GM18511 (cell line): ENCODE results near the gene RPS19.
"Not testable (repeated sequence)": the region's sequence is repeated elsewhere in the genome, so short reads cannot be mapped to it uniquely, and the experiment has no call there.

ENCODE experiments used
- ATAC-seq: cut with Tn5 transposase; IDR thresholded peaks from one replicate; pipeline ENCODE4 v1.9.1; 2021; ENCODE audit warnings: mild to moderate bottlenecking, moderate library complexity; ENCODE audit not compliant: unreplicated experiment

The RPS19 gene

DNA sequence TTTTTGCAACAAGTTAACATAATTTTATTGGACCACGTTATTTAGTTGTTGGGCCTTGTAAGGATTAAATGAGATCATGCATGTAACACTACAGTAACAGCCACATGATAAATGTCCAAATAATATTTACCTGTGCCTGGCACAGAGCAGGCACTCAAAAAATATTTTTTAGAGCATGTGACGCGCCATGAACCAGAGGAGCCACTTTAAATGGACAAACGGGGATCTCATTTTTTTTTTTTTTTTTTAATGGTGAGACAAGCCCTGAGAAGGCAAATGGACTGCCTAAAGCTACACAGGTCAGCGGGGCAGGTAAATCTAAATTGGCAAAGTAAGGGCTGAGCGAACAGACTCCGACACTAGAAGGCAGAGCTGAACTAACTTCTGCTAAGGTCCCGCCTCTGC is 840 bp upstream of the RPS19 start:
- no peak for ATAC-seq

DNA sequence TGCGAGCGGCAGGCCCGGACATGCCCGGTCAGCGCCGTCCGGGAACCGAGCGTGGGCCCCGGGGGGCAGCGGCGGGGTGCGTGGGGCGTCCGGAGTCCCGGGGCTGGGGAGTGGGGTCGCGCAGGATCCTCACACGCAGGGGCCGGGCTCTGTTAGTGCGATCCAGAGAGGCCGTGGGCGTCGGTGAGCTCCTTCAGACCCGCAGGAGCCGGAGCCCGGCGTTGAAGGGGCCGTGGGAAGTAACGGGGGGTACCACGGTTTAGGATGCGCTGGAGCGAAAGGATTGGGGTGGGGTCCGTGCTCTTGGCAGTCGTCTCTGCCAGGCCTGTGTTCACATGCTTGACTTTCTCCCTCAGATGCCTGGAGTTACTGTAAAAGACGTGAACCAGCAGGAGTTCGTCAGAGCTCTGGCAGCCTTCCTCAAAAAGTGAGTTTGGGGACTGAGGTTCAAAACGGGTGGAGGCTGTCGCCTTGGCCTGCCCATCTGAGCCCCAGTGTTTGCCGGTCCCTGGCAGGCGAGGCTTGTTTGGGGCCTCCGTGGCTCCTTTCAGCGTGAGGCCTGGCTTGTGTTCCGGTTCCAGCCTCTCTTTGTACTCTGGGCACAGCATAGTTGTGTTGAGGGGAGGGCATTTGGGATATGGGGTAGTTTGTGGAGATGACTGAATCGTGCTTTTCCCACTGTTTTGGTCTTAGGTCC is 512 bp downstream of the RPS19 start:
- ATAC-seq, result no peak

DNA sequence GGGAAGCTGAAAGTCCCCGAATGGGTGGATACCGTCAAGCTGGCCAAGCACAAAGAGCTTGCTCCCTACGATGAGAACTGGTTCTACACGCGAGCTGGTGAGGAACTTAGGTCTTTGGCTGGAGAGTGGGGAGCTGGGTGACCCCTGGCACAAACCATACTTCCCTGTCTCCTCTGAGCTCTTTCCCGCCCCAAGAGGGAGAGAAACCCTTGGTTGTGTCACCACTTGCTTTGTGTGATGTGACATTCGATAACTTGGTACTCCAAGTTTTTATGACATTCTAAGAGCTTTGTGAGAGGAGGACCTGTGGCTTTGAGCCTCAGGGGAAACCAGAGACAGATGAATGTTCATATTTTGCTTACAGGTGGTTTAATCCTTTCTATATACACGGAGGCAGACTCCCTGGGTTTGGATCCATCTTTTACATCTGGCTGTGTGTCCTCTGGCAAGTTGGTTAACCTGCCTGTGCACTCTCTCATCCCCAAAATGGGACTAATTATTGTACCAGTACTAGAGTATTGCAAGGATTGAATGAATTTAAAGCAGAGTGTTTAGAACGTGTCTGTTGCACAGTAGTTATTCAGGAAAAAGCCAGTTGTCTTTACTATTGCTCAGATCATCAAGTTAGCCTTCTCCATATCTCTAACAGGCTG is 1.2 kb downstream of the RPS19 start:
- ATAC-seq, result no peak

DNA sequence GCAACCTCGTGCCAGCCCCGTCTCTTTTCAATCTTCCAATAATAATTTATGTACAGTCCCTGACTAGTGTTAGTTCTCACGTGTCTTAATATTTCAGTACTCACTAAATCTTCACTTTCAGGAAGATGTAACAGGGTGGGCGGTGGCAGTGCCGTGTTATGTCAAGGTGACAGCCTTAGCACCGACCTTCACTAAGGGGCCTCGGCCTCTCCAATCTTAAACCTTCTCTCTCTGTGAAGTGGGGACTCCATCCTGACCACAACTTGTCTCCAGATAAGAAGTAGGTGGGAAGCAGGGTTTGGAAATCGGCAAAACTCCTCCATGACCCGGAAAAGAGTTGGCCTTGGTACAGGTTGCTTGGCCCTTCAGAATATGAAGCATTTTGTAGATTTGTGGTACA is 1.8 kb downstream of the RPS19 start:
- ATAC-seq, result no peak

GRCh38 chr19:41862445-41862986 is 2.5 kb downstream of the RPS19 start:
- no peak for ATAC-seq

DNA sequence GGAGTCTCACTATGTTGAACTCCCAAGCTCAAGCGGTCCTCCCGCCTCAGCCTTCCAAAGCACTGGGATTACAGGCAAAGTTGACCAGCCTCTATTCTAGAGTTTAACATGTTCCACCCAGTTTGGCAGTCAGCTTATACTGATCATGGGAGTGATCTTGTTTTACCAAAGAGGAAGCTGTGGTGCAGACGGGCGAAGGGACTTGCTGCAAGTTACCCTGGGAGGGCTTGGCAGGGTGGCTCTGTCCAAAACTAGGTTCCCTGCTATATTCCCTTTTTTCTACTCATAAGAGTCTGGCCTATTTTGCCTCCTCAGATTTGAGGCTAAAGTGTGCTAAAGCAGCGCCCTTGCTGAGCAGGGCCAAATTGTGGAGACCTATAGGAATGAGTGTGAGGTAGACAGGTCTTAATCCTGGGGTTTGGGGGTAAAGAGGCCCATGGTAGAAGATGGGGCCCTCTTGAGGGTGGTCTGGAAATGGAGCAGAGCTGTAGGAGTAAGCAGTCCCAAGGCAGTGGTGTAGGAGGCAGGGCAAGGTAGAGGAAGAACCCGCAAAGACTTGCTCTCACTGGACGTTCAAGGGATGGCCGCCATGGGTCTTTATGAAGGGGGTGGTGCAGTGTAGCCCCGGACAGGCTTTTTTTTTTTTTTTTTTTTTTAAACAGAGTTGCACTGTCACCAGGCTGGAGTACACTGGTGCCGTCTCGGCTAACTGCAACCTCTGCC is 3.3 kb downstream of the RPS19 start:
- ATAC-seq, result no peak

GRCh38 chr19:41864374-41864773 is 4.3 kb downstream of the RPS19 start:
- ATAC-seq, result no peak

GRCh38 chr19:41866284-41866683 is 6.2 kb downstream of the RPS19 start:
- no peak for ATAC-seq

GRCh38 chr19:41868120-41868988 is 8.3 kb downstream of the RPS19 start:
- ATAC-seq, result no peak

- no peak for ATAC-seq
These were observed 8.9 kb downstream of the RPS19 start for GRCh38 chr19:41868989-41869300.

DNA sequence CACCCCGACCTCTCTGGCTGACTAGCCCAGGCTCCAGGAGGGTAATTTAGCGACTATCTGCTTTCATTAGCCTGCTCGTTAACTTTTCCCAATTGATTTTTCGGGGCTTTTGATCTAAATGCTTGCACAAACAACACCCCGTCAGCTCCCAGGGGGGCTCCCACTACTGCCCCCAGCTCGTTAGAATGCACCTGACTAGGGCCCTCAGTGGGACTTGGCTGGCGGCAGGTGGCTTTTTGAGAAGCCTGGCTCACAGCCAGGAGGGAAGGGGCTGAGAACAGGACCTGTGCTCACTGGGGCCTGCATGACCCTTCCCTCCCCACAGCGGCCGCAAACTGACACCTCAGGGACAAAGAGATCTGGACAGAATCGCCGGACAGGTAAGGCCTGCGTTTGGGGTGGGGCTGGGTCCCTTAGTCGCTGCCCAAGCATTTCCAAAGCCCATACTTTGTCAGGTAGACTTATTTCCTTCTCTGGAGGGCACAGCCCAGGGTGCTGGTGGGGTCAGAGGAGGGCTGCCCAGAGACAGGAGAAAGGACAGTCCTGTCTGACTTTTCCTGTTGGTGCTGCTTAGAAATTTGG is 9.4 kb downstream of the RPS19 start:
- ATAC-seq, result no peak

GRCh38 chr19:41870401-41870873 is 10.4 kb downstream of the RPS19 start:
- ATAC-seq, result no peak

DNA sequence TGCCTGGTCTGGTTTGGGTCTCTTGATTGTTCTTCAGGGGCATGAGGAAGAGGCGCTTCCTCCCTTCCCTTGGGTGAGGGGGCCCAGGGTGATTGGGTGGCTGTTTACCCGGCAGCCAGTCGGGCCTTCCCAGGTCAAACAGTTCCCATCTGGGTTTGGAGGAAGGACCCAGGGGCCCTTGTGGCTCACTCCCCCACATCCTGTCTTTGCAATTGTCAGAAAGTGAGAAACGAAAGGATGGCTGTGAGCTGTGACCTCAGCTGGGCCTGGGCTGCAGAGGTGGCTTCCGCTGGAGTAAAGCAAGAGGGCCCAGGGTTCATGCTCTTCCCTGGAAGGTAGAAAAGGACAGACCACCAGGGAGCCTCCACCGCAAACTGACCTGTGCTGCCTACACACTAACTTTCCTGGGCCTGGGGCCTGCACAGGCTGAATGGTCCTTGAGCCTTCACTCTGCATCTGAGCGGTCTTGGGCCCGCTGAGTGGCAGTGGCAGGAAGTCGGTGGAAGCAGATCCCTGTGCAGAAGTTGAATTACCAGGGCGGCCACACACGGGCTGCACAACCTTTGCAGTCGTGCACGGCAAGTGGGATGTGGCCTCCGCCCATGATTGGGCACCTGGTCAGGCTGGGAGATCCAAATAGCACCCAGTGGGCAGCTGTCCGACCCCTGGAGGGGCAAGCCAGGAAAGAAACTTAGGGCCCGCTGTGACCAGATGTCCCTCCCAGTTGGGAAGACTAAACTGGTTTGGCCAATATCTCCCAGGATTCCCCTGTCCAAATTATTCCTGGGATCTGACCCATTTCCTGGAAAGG is 11.7 kb downstream of the RPS19 start:
- peak; percentile 58 for ATAC-seq

GRCh38 chr19:41872384-41872774 is 12.3 kb downstream of the RPS19 start:
- ATAC-seq, result no peak

GRCh38 chr19:41872775-41873647 is 13.0 kb downstream of the RPS19 start:
- ATAC-seq, result no peak

- ATAC-seq, result not testable (repeated sequence)
These were observed 15.9 kb downstream of the RPS19 start for GRCh38 chr19:41875973-41876372.

DNA sequence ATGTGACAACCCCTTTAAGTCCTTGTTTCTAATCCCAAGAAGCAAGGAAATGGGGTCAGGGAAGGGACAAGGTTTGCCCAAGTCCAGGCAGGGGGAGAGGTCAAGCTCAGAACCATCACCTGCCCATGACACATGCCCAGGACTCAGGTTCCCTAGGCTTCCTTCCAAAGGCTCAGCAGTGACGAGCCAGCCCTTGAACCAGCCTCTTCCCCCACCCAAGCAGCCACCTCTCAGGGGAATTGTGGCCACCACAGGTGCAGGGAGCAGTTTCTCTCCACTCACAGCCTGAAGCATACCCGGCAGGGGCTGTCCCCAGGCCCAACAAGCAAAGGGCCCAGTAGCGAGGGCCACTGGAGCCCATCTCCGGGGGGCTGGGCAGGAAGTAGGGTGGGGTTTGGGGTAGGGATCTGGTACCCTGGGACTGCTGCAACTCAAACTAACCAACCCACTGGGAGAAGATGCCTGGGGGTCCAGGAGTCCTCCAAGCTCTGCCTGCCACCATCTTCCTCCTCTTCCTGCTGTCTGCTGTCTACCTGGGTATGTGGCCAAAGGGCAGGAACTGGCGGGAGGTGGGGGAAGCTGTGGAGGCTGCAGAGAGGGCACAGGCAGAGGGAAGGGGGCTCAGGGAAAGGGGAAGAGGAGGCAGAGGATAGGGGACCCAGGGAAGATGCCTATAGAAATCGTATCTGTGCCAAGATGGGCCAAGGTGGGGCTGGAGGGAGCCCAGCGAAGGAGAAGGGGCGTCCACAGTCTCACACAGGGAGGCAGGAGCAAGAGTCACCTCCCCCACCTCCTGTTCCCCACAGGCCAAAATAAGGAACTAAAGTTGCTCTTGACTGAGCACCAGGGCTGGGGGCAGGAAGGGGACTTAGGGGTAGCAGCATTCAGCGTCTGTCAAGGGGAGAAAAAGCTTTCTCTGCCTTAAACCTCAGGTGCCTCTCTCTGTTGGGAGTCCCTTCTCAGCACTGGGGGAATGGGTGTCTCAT is 17.1 kb downstream of the RPS19 start, which contains the start of gene CD79A:
Gene CD79A (plus strand): TSS at position 433 of the 986 bp plus-strand sequence. CDS start 26 bp downstream, at position 459.
- ATAC-seq, result peak; percentile 76
